ENCODE data around the gene TULP1. TPM values are rescaled to one million over a fixed set of nuclear protein-coding genes. Genes with fewer than 3 reads are reported as not detected.
A peak's percentile ranks its signal among the peaks of the same experiment; 100 is the strongest.

The TULP1 gene
- total RNA-seq, 1 donor from 2014 or later = not detected

DNA sequence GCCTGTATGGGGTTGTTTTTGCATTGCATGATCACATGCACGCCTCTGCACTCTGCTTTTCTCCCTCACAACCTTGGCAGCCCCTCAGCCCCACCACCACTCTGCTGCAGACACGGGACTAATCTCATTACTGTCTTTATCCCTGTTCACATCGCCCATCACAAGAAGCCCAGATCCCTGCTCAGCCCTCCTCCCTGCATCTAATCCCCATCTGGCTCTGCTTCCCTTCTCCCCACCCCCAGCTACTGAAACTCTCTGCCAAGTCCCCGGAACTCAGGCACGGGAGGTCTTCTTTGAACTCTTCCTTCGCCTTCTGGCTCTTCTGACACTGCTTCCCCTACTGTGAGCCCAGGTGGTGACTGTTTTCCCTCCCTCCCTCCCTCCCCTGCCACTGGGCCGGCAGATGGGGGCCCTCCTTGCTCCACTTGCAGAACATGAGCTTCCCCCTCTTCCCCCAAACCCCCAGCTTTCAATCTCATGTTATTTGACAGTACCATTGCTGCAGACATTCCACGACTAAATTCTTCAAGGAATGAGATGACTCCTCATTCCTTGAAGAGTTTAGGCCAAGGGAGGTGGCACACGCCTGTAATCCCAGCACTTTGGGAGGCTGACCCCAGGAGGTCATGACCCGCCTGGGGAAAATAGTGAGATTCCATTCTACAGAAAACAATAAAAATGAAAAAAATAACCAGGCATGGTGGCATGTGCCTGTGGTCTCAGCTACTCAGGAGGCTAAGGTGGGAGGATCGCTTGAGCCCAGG, 21.9 kb upstream of the TULP1 start:
- peaks cover 6% of the 10 kb centered on the region for H3K4me1 Mint-ChIP-seq (ENCODE audit: low read depth, unreplicated experiment)
- peaks cover 9% of the 10 kb centered on the region for H3K27me3 Mint-ChIP-seq (ENCODE audit: low read depth, unreplicated experiment)
- no peak overlapping the region for H3K27ac Mint-ChIP-seq (ENCODE audit: unreplicated experiment)

GRCh38 chr6:35533981-35534380, 21.3 kb upstream of the TULP1 start:
- no peak overlapping the region for H3K4me2 ChIP-seq (ENCODE audit: low read length)
- no peak overlapping the region for H2AFZ ChIP-seq (ENCODE audit: low read depth, low read length)
- no peak overlapping the region for H3K27ac Mint-ChIP-seq (ENCODE audit: unreplicated experiment)
- no peaks in the 10 kb centered on the region for H3K4me1 ChIP-seq (ENCODE audit: insufficient read depth, low read length)
- H3K9ac ChIP-seq (ENCODE audit: low read length) = no peak overlapping the region
- no peaks in the 10 kb centered on the region for H3K36me3 Mint-ChIP-seq (ENCODE audit: low read depth, unreplicated experiment)
- DNase-seq (ENCODE audit: low read depth) (no peak), FAIRE-seq (no peak)
- peaks cover 6% of the 10 kb centered on the region for H3K4me1 Mint-ChIP-seq (ENCODE audit: low read depth, unreplicated experiment)
- H3K27ac ChIP-seq (ENCODE audit: low read depth, low read length) = no peak overlapping the region
- no peaks in the 10 kb centered on the region for H3K9me3 ChIP-seq (ENCODE audit: insufficient read depth, low read depth, low read length)
- H4K20me1 ChIP-seq (ENCODE audit: insufficient read depth, low read length) = no peaks in the 10 kb centered on the region
- no peaks in the 10 kb centered on the region for H3K36me3 ChIP-seq (ENCODE audit: insufficient read depth, low read length)
- TF ChIP-seq, protein P1, sequence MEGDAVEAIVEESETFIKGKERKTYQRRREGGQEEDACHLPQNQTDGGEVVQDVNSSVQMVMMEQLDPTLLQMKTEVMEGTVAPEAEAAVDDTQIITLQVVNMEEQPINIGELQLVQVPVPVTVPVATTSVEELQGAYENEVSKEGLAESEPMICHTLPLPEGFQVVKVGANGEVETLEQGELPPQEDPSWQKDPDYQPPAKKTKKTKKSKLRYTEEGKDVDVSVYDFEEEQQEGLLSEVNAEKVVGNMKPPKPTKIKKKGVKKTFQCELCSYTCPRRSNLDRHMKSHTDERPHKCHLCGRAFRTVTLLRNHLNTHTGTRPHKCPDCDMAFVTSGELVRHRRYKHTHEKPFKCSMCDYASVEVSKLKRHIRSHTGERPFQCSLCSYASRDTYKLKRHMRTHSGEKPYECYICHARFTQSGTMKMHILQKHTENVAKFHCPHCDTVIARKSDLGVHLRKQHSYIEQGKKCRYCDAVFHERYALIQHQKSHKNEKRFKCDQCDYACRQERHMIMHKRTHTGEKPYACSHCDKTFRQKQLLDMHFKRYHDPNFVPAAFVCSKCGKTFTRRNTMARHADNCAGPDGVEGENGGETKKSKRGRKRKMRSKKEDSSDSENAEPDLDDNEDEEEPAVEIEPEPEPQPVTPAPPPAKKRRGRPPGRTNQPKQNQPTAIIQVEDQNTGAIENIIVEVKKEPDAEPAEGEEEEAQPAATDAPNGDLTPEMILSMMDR (IDR thresholded peaks at IDR 0.05; ENCODE audit: insufficient read depth, low read depth, low read length) = no peak
- TF ChIP-seq EZH2 (IDR thresholded peaks at IDR 0.05; ENCODE audit: insufficient read depth, low read length) = no peak
- no peak overlapping the region for H3K4me3 Mint-ChIP-seq (ENCODE audit: unreplicated experiment)
- H3K79me2 ChIP-seq (ENCODE audit: insufficient read depth, low read length) = no peaks in the 10 kb centered on the region
- H3K4me3 ChIP-seq (ENCODE audit: insufficient read depth, low read depth, low read length) = no peak overlapping the region
- H3K27me3 Mint-ChIP-seq (ENCODE audit: low read depth, unreplicated experiment) = peaks cover 9% of the 10 kb centered on the region
- H3K27me3 ChIP-seq (ENCODE audit: insufficient read depth, low read length) = peaks cover 7% of the 10 kb centered on the region
- H3K9me3 Mint-ChIP-seq (ENCODE audit: unreplicated experiment) = no peaks in the 10 kb centered on the region

More for the DNA sequence above, 21.9 kb upstream of the TULP1 start:
- H3K9me3 ChIP-seq (ENCODE audit: insufficient read depth, low read depth, low read length) = no peaks in the 10 kb centered on the region
- no peaks in the 10 kb centered on the region for H3K79me2 ChIP-seq (ENCODE audit: insufficient read depth, low read length)
- TF ChIP-seq, protein P1 (IDR thresholded peaks at IDR 0.05; ENCODE audit: insufficient read depth, low read depth, low read length) = no peak
- TF ChIP-seq EZH2 (IDR thresholded peaks at IDR 0.05; ENCODE audit: insufficient read depth, low read length) = no peak
- no peaks in the 10 kb centered on the region for H4K20me1 ChIP-seq (ENCODE audit: insufficient read depth, low read length)
- H3K4me1 ChIP-seq (ENCODE audit: insufficient read depth, low read length) = no peaks in the 10 kb centered on the region
- no peak overlapping the region for H3K4me2 ChIP-seq (ENCODE audit: low read length)
- peak overlapping the region; percentile 3 for H2AFZ ChIP-seq (ENCODE audit: low read depth, low read length)
- no peak overlapping the region for H3K9ac ChIP-seq (ENCODE audit: low read length)
- FAIRE-seq (no peak), DNase-seq (ENCODE audit: low read depth) (no peak)
- H3K4me3 Mint-ChIP-seq (ENCODE audit: unreplicated experiment) = no peak overlapping the region
- no peak overlapping the region for H3K27ac ChIP-seq (ENCODE audit: low read depth, low read length)
- no peaks in the 10 kb centered on the region for H3K36me3 Mint-ChIP-seq (ENCODE audit: low read depth, unreplicated experiment)
- H3K27me3 ChIP-seq (ENCODE audit: insufficient read depth, low read length) = peaks cover 7% of the 10 kb centered on the region
- peaks cover 3% of the 10 kb centered on the region for H3K9me3 Mint-ChIP-seq (ENCODE audit: unreplicated experiment)
- H3K36me3 ChIP-seq (ENCODE audit: insufficient read depth, low read length) = no peaks in the 10 kb centered on the region
- no peak overlapping the region for H3K4me3 ChIP-seq (ENCODE audit: insufficient read depth, low read depth, low read length)

DNA sequence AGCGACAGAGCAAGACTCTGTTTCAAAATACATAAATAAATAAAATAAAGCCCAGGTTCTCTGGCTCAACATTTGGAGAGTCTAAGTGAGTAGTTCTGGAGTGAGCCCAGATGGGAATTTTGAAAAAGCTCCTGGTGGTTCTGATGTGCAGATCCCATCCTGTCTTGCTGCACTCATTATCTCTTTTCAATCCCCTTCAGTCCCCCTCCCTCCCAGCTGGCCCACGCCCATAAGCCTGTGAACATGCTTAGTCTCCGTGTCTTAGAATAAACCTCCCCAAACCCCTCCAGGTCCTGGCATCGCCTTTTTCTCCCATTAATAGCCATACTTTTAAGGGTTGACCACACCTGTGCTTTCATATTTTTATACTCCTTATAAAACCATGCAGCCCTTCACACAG, 19.4 kb upstream of the TULP1 start:
- Mint-ChIP-seq H3K36me3 (ENCODE audit: low read depth, unreplicated experiment) (no peaks in the 10 kb centered on the region), H3K4me1 (ENCODE audit: low read depth, unreplicated experiment) (peaks cover 6% of the 10 kb centered on the region), H3K4me3 (ENCODE audit: unreplicated experiment) (no peak overlapping the region), H3K27me3 (ENCODE audit: low read depth, unreplicated experiment) (peaks cover 17% of the 10 kb centered on the region), H3K9me3 (ENCODE audit: unreplicated experiment) (no peaks in the 10 kb centered on the region), H3K27ac (ENCODE audit: unreplicated experiment) (no peak overlapping the region)
- Histone ChIP-seq H2AFZ (ENCODE audit: low read depth, low read length) (no peak overlapping the region), H3K9ac (ENCODE audit: low read length) (no peak overlapping the region), H3K27ac (ENCODE audit: low read depth, low read length) (no peak overlapping the region), H3K9me3 (ENCODE audit: insufficient read depth, low read depth, low read length) (no peaks in the 10 kb centered on the region), H3K36me3 (ENCODE audit: insufficient read depth, low read length) (no peaks in the 10 kb centered on the region), H4K20me1 (ENCODE audit: insufficient read depth, low read length) (no peaks in the 10 kb centered on the region), H3K4me1 (ENCODE audit: insufficient read depth, low read length) (no peaks in the 10 kb centered on the region), H3K4me3 (ENCODE audit: insufficient read depth, low read depth, low read length) (no peak overlapping the region), H3K27me3 (ENCODE audit: insufficient read depth, low read length) (peaks cover 10% of the 10 kb centered on the region), H3K4me2 (ENCODE audit: low read length) (no peak overlapping the region), H3K79me2 (ENCODE audit: insufficient read depth, low read length) (no peaks in the 10 kb centered on the region)
- FAIRE-seq = no peak
- DNase-seq (ENCODE audit: low read depth) = no peak
- TF ChIP-seq EZH2 (IDR thresholded peaks at IDR 0.05; ENCODE audit: insufficient read depth, low read length) = no peak
- TF ChIP-seq, protein P1 (IDR thresholded peaks at IDR 0.05; ENCODE audit: insufficient read depth, low read depth, low read length) = no peak

Data from astrocyte (in vitro differentiated cells and primary cell).